Spleen (tissue), 11 donors: ENCODE data around the gene ARL13A. TPM values are rescaled to one million over a fixed set of nuclear protein-coding genes. Genes with fewer than 3 reads are reported as not detected.

ENCODE experiments used
- DNase-seq: peaks from one replicate; pipeline ENCODE4 v3.0.0-alpha.2; 2020
- H3K27ac ChIP-seq, 8 donors: fragments of 200-600 bp; sonication (generic) in 7 of 8; 1 replicate in 4 of 8; 2 replicates in 4 of 8; pipeline versions ENCODE4 v1.5.0 to v1.8.0; 2016 to 2021; ENCODE audit warnings: inconsistent platforms in 4 of 8, mild to moderate bottlenecking in 4 of 8, moderate library complexity in 1 of 8
- H3K27me3 ChIP-seq, 7 donors: fragments of 200-600 bp; sonication (generic) in 6 of 7; replicated peaks in 1 of 7; 1 replicate in 4 of 7; 2 replicates in 3 of 7; pipeline versions ENCODE4 v1.5.0 to v1.8.0; 2016 to 2021; ENCODE audit warnings: inconsistent platforms in 3 of 7, mild to moderate bottlenecking in 1 of 7
- H3K36me3 ChIP-seq, 6 donors: fragments of 200-600 bp; sonication (generic) in 5 of 6; 1 replicate in 4 of 6; 2 replicates in 2 of 6; pipeline versions ENCODE4 v1.5.0 to v1.8.0; 2016 to 2021; ENCODE audit warnings: inconsistent platforms in 2 of 6
- H3K4me1 ChIP-seq, 6 donors: fragments of 200-600 bp; sonication (generic) in 5 of 6; 1 replicate in 3 of 6; 2 replicates in 3 of 6; pipeline versions ENCODE4 v1.5.0 to v1.8.0; 2016 to 2021; ENCODE audit warnings: inconsistent platforms in 3 of 6
- H3K4me3 ChIP-seq, 8 donors: fragments of 200-600 bp; sonication (generic) in 7 of 8; 1 replicate in 4 of 8; 2 replicates in 4 of 8; pipeline versions ENCODE4 v1.5.0 to v1.8.0; 2016 to 2021; ENCODE audit warnings: inconsistent platforms in 4 of 8, mild to moderate bottlenecking in 4 of 8, moderate library complexity in 2 of 8
- H3K9me3 ChIP-seq, 8 donors: fragments of 200-600 bp; sonication (generic) in 7 of 8; 1 replicate in 4 of 8; 2 replicates in 4 of 8; pipeline versions ENCODE4 v1.5.0 to v1.8.0; 2016 to 2021; ENCODE audit warnings: inconsistent platforms in 4 of 8
- CTCF ChIP-seq, 11 experiments: fragments of 200-600 bp in 7 of 11; fragments of 450-650 bp in 4 of 11; sonication (generic) in 4 of 11; IDR thresholded peaks in 8 of 11; conservative IDR thresholded peaks in 3 of 11; 1 replicate in 7 of 11; 2 replicates in 4 of 11; pipeline versions ENCODE4 v1.4.0 to v1.8.0; 2016 to 2021; ENCODE audit warnings: antibody characterized with exemption in 11 of 11, inconsistent platforms in 4 of 11, mild to moderate bottlenecking in 1 of 11
- POLR2A ChIP-seq, 3 donors: fragments of 450-650 bp; IDR thresholded peaks; one replicate each; pipeline ENCODE4 v1.5.1; 2017; ENCODE audit warnings: antibody characterized with exemption in 3 of 3, mild to moderate bottlenecking in 1 of 3
- POLR2AphosphoS5 ChIP-seq, 3 donors: sonication (generic); formaldehyde crosslinking; IDR thresholded peaks; one replicate each; pipeline ENCODE4 v1.5.1; 2017; ENCODE audit warnings: antibody characterized with exemption in 3 of 3
- WGBS, 5 donors: extraction: QIAGEN DNeasy Blood & Tissue Kit in 3 of 5; methylation state at CpG; one replicate each; pipeline versions ENCODE4 v1.1.5 to v1.1.7; 2013 to 2018; 5-methylcytosine and 5-hydroxymethylcytosine counted together
- intact Hi-C: fragments of 100-400 bp; cut with DNase I; formaldehyde crosslinking; loops from one replicate; pipeline ENCODE4 v1.15.0; 2023; ENCODE audit warnings: low total_unique reads
- polyA plus RNA-seq, 3 donors: library from polyadenylated mRNA; stranded (reverse); fragments of 200-250 nt; gene quantifications; one replicate each; pipeline ENCODE4 v1.2.1, GENCODE V29; 2013
- total RNA-seq, 7 donors: library from RNA; depleted of rRNA in 3 of 7; stranded (reverse); fragments of >200 nt in 3 of 7; fragmentation: NEBNext Ultra II Directional in 4 of 7; extraction: Animal tissue kit (Norgen Biotek cat#: 25700) in 4 of 7; gene quantifications; one replicate each; pipeline versions ENCODE4 v1.1.0 to v1.2.1, GENCODE V29; 2016 to 2021
- donor health status: healthy with polysubstance abuse.
- donor health status: DM: no; HTN: no; CAD: no; lungs with moderate emphysema.
- donor health status: DM: no; HTN: no; CAD: no.
- donor health status: Bipolar disorder and iron deficiency.
- donor health status: healthy.
- donor health status: DM: no; HTN: no; CAD: no.
- donor health status: DM: yes; HTN: yes; CAD: no.

ARL13A gene
- total and polyA plus RNA-seq, 10 donors: 0.69 TPM; not detected in 9

GRCh38 chrX:100944601-100945000, 24.9 kb upstream of the ARL13A start:
- Histone ChIP-seq H3K4me1 (no peaks in the 10 kb centered on the region), H3K27ac (no peak overlapping the region), H3K4me3 (no peak overlapping the region), H3K27me3 (no peaks in the 10 kb centered on the region), H3K36me3 (no peaks in the 10 kb centered on the region), H3K9me3 (no peaks in the 10 kb centered on the region)
- no peak for DNase-seq
- no peak for TF ChIP-seq POLR2A (IDR thresholded peaks at IDR 0.05)
- no peak for TF ChIP-seq POLR2AphosphoS5 (IDR thresholded peaks at IDR 0.05)
- no peak for TF ChIP-seq CTCF (IDR thresholded peaks at IDR 0.05 in 8 of 11, conservative IDR thresholded peaks at IDR 0.05 in 3 of 11)
- intact Hi-C loops: no loop called here
- 88 to 96% (median 89%) methylated on average over 3 of the region's 3 CpGs for WGBS, 5 donors

GRCh38 chrX:100946299-100946927, 23.1 kb upstream of the ARL13A start:
- Histone ChIP-seq H3K36me3 (no peaks in the 10 kb centered on the region), H3K4me1 (no peaks in the 10 kb centered on the region), H3K4me3 (no peak overlapping the region), H3K9me3 (no peaks in the 10 kb centered on the region), H3K27me3 (no peaks in the 10 kb centered on the region), H3K27ac (no peak overlapping the region)
- no peak for DNase-seq
- intact Hi-C loops: no loop called here
- WGBS, 5 donors: 43 to 77% (median 67%) methylated on average over 2 of the region's 2 CpGs
- TF ChIP-seq POLR2AphosphoS5 (IDR thresholded peaks at IDR 0.05): no peak
- TF ChIP-seq POLR2A (IDR thresholded peaks at IDR 0.05): no peak
- no peak for TF ChIP-seq CTCF (IDR thresholded peaks at IDR 0.05 in 8 of 11, conservative IDR thresholded peaks at IDR 0.05 in 3 of 11)

- H3K36me3 ChIP-seq: no peaks in the 10 kb centered on the region
- TF ChIP-seq CTCF (IDR thresholded peaks at IDR 0.05 in 8 of 11, conservative IDR thresholded peaks at IDR 0.05 in 3 of 11) (no peak), POLR2A (IDR thresholded peaks at IDR 0.05) (no peak), POLR2AphosphoS5 (IDR thresholded peaks at IDR 0.05) (no peak)
- WGBS, 5 donors: 72 to 100% (median 84%) methylated on average over 1 of the region's 1 CpG; no CpG with 5 or more reads in 1 of the 5 donors
- no peak overlapping the region for H3K27ac ChIP-seq
- intact Hi-C loops: no loop called here
- H3K9me3 ChIP-seq: no peaks in the 10 kb centered on the region
- no peaks in the 10 kb centered on the region for H3K4me1 ChIP-seq
- DNase-seq: no peak
- H3K27me3 ChIP-seq: no peaks in the 10 kb centered on the region
- H3K4me3 ChIP-seq: no peak overlapping the region
Measured at GRCh38 chrX:100948557-100948956, 21.0 kb upstream of the ARL13A start.

- no peak for TF ChIP-seq CTCF (IDR thresholded peaks at IDR 0.05 in 8 of 11, conservative IDR thresholded peaks at IDR 0.05 in 3 of 11)
- TF ChIP-seq POLR2AphosphoS5 (IDR thresholded peaks at IDR 0.05): no peak
- no peak for TF ChIP-seq POLR2A (IDR thresholded peaks at IDR 0.05)
- no peaks in the 10 kb centered on the region for H3K36me3 ChIP-seq
- H3K4me1 ChIP-seq: no peaks in the 10 kb centered on the region
- peaks cover 0 to 7% (median 0%) of the 10 kb centered on the region in 8 donors for H3K9me3 ChIP-seq
- intact Hi-C loops: no loop called here
- H3K27ac ChIP-seq: no peak overlapping the region
- DNase-seq: no peak
- WGBS, 5 donors: 77 to 96% (median 85%) methylated on average over 3 of the region's 3 CpGs
- H3K4me3 ChIP-seq: no peak overlapping the region
- H3K27me3 ChIP-seq: no peaks in the 10 kb centered on the region
Measured at GRCh38 chrX:100962811-100963210, 6.7 kb upstream of the ARL13A start.
